ENCODE data around the gene CAMK2G.
"Not testable (repeated sequence)": the region's sequence is repeated elsewhere in the genome, so short reads cannot be mapped to it uniquely, and the experiment has no call there.

- TF ChIP-seq, protein P1, sequence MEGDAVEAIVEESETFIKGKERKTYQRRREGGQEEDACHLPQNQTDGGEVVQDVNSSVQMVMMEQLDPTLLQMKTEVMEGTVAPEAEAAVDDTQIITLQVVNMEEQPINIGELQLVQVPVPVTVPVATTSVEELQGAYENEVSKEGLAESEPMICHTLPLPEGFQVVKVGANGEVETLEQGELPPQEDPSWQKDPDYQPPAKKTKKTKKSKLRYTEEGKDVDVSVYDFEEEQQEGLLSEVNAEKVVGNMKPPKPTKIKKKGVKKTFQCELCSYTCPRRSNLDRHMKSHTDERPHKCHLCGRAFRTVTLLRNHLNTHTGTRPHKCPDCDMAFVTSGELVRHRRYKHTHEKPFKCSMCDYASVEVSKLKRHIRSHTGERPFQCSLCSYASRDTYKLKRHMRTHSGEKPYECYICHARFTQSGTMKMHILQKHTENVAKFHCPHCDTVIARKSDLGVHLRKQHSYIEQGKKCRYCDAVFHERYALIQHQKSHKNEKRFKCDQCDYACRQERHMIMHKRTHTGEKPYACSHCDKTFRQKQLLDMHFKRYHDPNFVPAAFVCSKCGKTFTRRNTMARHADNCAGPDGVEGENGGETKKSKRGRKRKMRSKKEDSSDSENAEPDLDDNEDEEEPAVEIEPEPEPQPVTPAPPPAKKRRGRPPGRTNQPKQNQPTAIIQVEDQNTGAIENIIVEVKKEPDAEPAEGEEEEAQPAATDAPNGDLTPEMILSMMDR (conservative IDR thresholded peaks at IDR 0.05), result not testable (repeated sequence)
- TF ChIP-seq EZH2 (IDR thresholded peaks at IDR 0.05; ENCODE audit: low read depth), result not testable (repeated sequence)
Observed at GRCh38 chr10:73829090-73829489, 45.3 kb downstream of the CAMK2G start.
